ENCODE data around the gene SLC25A46. TPM values are rescaled to one million over a fixed set of nuclear protein-coding genes. Genes with fewer than 3 reads are reported as not detected.

SLC25A46 gene
- total and polyA plus RNA-seq, 2 experiments from 2014 or later, result 14.1 to 33.1 TPM

GRCh38 chr5:110751902-110752762, 13.3 kb downstream of the SLC25A46 start:
- no peaks in the 10 kb centered on the region for H3K9me3 Mint-ChIP-seq
- Histone ChIP-seq H3K9me2 (ENCODE audit: insufficient read depth) (no peaks in the 10 kb centered on the region), H3F3A (replicated peaks; ENCODE audit: low read depth) (no peaks in the 10 kb centered on the region), H3K36me3 (ENCODE audit: insufficient read depth) (peaks cover 6% of the 10 kb centered on the region; the same call in 1 of the 2 replicates), H3K4me1 (ENCODE audit: insufficient read depth) (no peaks in the 10 kb centered on the region), H3K27ac (ENCODE audit: low read depth) (no peak overlapping the region), H4K20me1 (replicated peaks; ENCODE audit: insufficient read depth) (no peaks in the 10 kb centered on the region), H3K4me2 (no peak overlapping the region), H3K4me3 (no peak overlapping the region), H3K27me3 (ENCODE audit: insufficient read depth) (no peaks in the 10 kb centered on the region), H3K79me2 (replicated peaks; ENCODE audit: insufficient read depth) (no peaks in the 10 kb centered on the region), H2AFZ (no peak overlapping the region)
- peak overlapping the region; percentile 39 for H3K27ac Mint-ChIP-seq
- H3K36me3 Mint-ChIP-seq (ENCODE audit: low read depth), result no peaks in the 10 kb centered on the region; the same call in 1 of the 3 replicates
- TF ChIP-seq ZNF114 (CRISPR knock-in tag; IDR thresholded peaks at IDR 0.05) (no peak), NANOG (IDR thresholded peaks at IDR 0.05; ENCODE audit: borderline replicate concordance) (no peak), EZH2phosphoT487 (IDR thresholded peaks at IDR 0.05; ENCODE audit: unreplicated experiment) (no peak), ZNF331 (CRISPR knock-in tag; IDR thresholded peaks at IDR 0.05; ENCODE audit: low read depth) (no peak), ZNF462 (CRISPR knock-in tag; IDR thresholded peaks at IDR 0.05) (no peak), POLR2AphosphoS5 (IDR thresholded peaks at IDR 0.05; ENCODE audit: low read depth) (no peak), JUNB (IDR thresholded peaks at IDR 0.05; ENCODE audit: unreplicated experiment) (no peak), STAT1 (IDR thresholded peaks at IDR 0.05; ENCODE audit: unreplicated experiment) (no peak)
- DNase-seq (ENCODE audit: low spot score), result peak; percentile 8
- no peaks in the 10 kb centered on the region for H3K27me3 Mint-ChIP-seq (ENCODE audit: insufficient read depth, low read depth, poor library complexity)
- ATAC-seq, result peak; percentile 48; the same call in 2 of the 3 replicates
- H3K4me3 Mint-ChIP-seq, result no peak overlapping the region
- peaks cover 3% of the 10 kb centered on the region; the same call in 2 of the 3 replicates for H3K4me1 Mint-ChIP-seq
